Lung microvascular endothelial cell (primary cell): ENCODE measurements around the gene IRF8. TPM values are rescaled to one million over a fixed set of nuclear protein-coding genes. Genes with fewer than 3 reads are reported as not detected.
"Not testable (repeated sequence)": the region's sequence is repeated elsewhere in the genome, so short reads cannot be mapped to it uniquely, and the experiment has no call there.

ENCODE experiments used
- DNase-seq, 2 donors: peaks; one replicate each; pipeline versions ENCODE4 v3.0.0 to v3.0.0-alpha.2; 2010; ENCODE audit warnings: low read depth in 2 of 2
- total RNA-seq: library from RNA; depleted of rRNA; stranded (reverse); fragments of >200 nt; gene quantifications from 2 replicates; pipeline ENCODE4 v1.2.1, GENCODE V29; 2014

Gene IRF8
- total RNA-seq, 1 donor from 2014 or later = 34.5 TPM

- no peak for DNase-seq
These were observed 35.2 kb downstream of the IRF8 start for GRCh38 chr16:85934210-85934609.

- no peak for DNase-seq
These were observed 36.5 kb downstream of the IRF8 start for GRCh38 chr16:85935391-85935973.

GRCh38 chr16:85935974-85936760 lies 37.2 kb downstream of the IRF8 start:
- peak in 1 of 2 donors; percentile 64 for DNase-seq

- DNase-seq = no peak
These were observed 37.9 kb downstream of the IRF8 start for GRCh38 chr16:85936816-85937215.

GRCh38 chr16:85940214-85940613 lies 41.3 kb downstream of the IRF8 start:
- DNase-seq = no peak

- DNase-seq = no peak
These were observed 43.1 kb downstream of the IRF8 start for GRCh38 chr16:85941863-85942644.

- not testable (repeated sequence) for DNase-seq
These were observed 43.7 kb downstream of the IRF8 start for GRCh38 chr16:85942659-85943058.

- no peak for DNase-seq
These were observed 44.7 kb downstream of the IRF8 start for GRCh38 chr16:85943711-85944110.

GRCh38 chr16:85944572-85945423 lies 45.8 kb downstream of the IRF8 start:
- DNase-seq = no peak

- no peak for DNase-seq
These were observed 46.4 kb downstream of the IRF8 start for GRCh38 chr16:85945424-85945751.

- DNase-seq = no peak
These were observed 47.7 kb downstream of the IRF8 start for GRCh38 chr16:85946541-85947124.

GRCh38 chr16:85947230-85948137 lies 48.5 kb downstream of the IRF8 start:
- no peak for DNase-seq

GRCh38 chr16:85948138-85948509 lies 49.2 kb downstream of the IRF8 start:
- no peak for DNase-seq

GRCh38 chr16:85948616-85949265 lies 49.8 kb downstream of the IRF8 start:
- DNase-seq = no peak

- DNase-seq = no peak
These were observed 51.4 kb downstream of the IRF8 start for GRCh38 chr16:85950136-85950918.

- no peak for DNase-seq
These were observed 53.2 kb downstream of the IRF8 start for GRCh38 chr16:85952197-85952596.

- no peak for DNase-seq
These were observed 53.8 kb downstream of the IRF8 start for GRCh38 chr16:85952811-85953210.

- no peak for DNase-seq
These were observed 56.1 kb downstream of the IRF8 start for GRCh38 chr16:85954927-85955519.

GRCh38 chr16:85955566-85955965 lies 56.6 kb downstream of the IRF8 start:
- no peak for DNase-seq
